GM12801 (cell line): Measurements from ENCODE around the gene ASIP.

Experiments used
- CTCF ChIP-seq: IDR thresholded peaks from one replicate; pipeline ENCODE4 v1.5.1; 2011; ENCODE audit warnings: control low read depth; ENCODE audit not compliant: insufficient read length; ENCODE audit errors: extremely low read depth

ASIP gene

GRCh38 chr20:34268145-34268544 is 26.9 kb downstream of the ASIP start:
- no peak for TF ChIP-seq CTCF

GRCh38 chr20:34268851-34269636 is 27.8 kb downstream of the ASIP start:
- TF ChIP-seq CTCF: no peak

GRCh38 chr20:34269996-34270627 is 28.9 kb downstream of the ASIP start:
- TF ChIP-seq CTCF: no peak

GRCh38 chr20:34271956-34272355 is 30.7 kb downstream of the ASIP start:
- no peak for TF ChIP-seq CTCF

GRCh38 chr20:34274694-34275093 is 33.5 kb downstream of the ASIP start:
- TF ChIP-seq CTCF: no peak

GRCh38 chr20:34281177-34281576 is 40.0 kb downstream of the ASIP start:
- TF ChIP-seq CTCF: no peak

- no peak for TF ChIP-seq CTCF
Observed at GRCh38 chr20:34282041-34282440, 40.8 kb downstream of the ASIP start.
